ENCODE data around the gene CNIH2. TPM values are rescaled to one million over a fixed set of nuclear protein-coding genes. Genes with fewer than 3 reads are reported as not detected.
A peak's percentile ranks its signal among the peaks of the same experiment; 100 is the strongest.

CNIH2 gene
- total RNA-seq, 1 experiment from 2014 or later: 0.20 TPM

DNA sequence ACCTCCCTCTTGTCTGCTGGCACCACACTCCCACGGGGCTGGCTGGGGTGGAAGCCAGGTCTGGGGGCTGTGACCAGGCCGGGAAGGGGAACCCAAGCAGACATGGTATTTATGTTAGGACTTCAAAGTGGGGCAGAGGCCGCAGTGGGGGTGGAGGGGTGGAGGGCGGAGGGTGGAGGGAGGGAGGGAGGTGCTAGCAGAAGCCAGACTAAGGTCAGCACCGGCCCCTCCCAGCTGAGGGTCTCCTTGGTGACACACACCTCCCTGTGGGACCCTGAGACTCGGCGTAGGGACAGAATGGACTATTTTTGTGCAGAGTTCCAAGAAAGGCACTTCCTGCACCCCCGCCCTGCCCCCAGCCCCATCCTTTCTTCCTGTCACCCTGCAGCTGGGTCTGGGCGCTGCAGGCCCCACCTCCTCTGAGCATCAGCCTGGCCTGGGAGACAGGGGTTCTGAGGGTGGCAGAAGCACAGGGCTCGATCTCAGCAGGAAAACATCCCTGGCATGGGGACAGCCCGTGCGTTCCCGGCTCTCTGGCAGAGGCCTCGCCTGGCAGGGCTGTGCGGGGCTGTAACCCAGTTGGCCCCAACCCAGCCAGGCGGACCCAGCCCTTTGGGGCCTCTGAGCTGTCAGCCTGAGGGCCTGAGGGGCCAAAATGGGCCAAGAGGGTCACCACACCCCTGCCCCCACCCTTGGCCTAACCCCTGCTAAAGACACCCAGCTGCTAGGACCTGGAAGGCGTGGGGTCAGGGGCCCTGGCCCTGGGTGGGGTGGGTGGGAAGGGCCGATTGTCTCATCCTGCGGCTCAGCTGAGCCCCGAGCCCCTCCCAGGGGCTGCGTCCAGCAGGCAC lies 48.5 kb downstream of the CNIH2 start:
- DNase-seq (ENCODE audit: extremely low read depth, low read depth): no peak

DNA sequence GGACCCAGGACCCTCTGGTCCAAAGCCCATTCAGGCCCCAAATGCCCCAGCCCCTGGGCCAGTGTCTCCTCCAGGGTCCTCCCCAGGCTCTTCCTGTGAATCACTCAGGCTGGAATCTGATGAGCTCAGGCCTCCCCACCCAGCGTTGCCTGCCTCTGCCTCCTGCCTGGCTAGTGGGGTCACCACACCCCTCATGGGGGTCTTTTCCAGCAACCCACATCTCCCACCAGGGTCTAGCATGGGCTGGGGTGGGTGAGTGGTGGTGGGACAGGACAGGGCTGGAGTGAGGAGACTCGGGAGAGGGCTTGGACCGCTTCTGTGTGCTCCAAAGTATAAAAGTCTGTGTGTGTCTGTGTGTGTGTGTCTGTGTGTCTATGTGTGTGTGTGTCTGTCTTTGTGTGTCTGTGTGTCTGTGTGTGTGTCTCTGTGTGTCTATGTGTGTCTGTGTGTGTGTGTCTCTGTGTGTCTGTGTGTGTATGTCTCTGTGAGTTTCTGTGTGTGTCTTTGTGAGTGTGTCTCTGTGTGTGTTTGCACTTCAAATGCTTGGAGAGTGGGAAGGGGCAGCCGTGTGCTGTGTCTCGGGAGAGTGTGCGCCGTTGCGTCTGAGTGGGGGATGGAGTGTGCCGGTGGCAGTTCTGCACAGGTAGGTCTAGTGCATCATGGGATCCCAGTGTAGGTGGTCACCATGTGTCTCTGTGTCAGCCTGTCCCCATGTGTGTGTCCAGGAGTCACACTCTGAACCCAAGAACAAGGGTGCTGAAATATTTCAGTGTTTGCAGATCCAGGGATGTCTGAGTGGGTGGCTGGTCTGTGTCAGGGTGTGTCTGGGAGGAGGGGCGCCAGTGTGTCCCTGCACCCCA lies 49.4 kb downstream of the CNIH2 start:
- DNase-seq (ENCODE audit: extremely low read depth, low read depth): peak; percentile 31

DNA sequence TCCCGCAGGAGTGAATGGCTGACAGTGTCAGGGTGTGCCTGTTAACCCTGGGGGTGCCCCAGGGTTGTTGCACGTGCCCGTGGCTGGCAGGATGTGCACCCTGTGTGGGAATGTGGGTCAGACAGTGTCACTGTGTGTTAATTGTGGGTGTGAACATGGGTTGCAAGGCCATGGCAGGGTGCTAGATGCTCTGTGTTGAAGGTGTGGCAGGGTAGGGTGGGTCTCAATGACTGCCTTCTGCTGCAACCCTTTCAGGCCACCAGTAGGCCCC lies 50.0 kb downstream of the CNIH2 start:
- peak; percentile 27 for DNase-seq (ENCODE audit: extremely low read depth, low read depth)

DNA sequence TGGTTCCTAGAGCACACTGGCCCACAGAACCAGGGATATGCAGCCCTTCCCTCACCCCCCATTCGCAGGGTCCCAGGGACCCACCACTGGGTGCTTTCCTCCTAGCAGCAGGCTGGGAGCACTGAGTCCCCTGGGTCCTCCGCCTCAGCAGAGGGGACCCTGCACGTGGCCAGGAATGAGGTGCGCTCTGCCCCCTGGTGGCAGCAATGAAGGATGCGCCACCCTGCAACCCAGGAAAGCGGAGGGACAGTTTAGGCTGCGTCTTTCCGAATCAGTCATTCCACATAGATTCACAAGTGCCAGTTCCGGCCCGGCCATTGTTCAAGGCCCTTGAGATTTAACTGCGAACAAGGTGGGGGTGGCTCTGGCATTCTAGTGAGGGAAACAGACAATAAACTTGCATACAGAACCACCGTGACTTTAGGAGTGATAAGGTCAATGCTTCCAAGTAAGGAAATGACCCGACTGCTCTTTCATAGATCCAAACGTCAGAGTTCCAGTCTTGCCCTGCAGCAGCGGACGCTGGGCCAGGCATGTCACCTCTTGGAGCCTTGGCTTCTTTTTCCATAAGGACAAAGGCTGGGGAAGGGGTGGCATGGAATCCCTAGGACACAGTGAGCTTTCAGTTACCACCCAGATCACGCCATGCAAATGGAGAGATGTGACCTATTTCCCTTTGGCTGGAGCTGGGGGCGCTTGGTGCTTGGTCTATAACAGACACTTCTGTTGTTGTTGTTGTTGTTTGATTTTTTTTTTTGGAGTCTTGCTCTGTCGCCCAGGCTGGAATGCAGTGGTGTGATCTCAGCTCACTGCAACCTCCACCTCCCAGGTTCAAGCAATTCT lies 50.5 kb downstream of the CNIH2 start:
- DNase-seq (ENCODE audit: extremely low read depth, low read depth): peak; percentile 70

DNA sequence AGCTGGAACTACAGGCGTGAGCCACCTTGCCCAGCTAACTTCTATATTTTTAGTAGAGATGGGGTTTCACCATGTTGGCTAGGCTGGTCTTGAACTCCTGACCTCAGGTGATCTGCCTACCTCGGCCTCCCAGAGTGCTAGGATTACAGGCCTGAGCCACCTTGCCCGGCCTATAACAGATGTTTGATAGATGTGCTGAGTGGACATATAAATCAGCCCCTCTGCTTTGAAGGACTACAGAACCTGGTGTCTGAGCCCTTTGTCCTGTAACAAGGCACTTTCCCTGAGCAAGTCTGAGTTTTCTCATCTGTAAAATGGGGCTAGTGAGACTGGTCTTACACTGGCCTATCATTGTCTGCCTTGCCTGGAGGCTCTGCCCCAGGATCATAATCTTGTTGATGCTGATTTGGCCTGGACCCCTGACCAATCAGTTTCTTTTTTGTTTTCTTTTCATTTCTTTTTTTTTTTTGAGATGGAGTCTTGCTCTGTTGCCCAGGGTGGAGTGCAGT lies 51.2 kb downstream of the CNIH2 start:
- no peak for DNase-seq (ENCODE audit: extremely low read depth, low read depth)

DNA sequence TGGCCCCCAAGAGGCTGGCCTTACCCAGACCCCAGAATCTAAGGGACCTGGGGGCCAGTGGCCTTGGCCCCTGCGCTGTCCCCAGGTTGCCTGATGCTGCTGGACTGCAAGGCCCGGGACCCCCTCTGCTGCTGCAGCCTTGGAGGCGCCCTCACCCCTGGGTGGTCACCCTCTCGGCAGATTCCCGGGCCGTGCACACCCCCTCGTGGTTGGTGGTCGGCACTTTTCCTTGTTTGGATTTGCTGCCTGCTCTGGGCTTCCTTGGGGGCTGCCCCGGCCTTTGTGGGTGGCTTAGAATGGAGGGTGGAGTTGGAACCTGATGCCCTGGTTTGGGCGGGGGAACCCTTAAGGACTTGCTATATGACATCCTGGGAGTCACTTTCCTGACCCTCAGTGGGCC lies 53.0 kb downstream of the CNIH2 start:
- no peak for DNase-seq (ENCODE audit: extremely low read depth, low read depth)

DNA sequence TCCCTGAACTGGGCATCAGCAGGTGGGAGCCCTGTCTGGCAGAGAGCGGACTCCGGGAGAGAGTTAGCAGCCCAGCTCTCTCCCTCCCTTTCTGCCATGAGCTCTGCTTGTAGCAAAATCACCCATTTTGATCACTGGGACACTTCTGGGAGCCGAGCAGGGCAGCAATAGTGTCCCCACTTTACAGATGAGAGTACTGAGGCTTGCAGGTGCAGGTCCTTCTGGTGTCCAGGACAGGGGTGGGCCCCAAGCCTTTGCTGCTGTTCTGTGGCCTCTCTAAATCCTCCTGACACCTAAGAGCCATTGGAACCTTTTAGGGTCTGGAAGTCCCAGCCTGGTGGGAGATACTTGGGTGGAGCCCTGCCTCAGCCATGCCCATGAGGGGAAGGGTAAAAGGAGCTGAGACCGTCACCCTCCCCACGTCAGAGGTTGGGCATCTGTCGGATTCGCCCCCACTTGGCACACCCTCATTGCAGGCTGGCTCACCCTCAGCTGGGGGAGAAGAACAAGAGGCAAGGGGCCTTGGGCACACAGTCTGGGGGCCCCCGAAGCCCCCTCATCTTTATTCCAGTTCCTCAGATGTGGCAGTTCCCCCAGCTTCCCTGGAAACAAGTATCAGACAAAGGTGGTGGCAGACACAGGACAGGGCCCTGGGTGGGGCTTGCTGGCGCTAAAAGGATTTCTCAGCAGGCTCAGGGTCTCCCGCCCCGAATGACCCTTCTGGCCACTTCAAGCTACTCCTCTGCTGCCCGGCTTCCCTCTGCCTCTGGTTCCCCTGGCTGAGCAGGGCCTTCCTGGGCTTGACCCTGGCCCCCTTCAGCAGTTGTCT lies 53.8 kb downstream of the CNIH2 start:
- no peak for DNase-seq (ENCODE audit: extremely low read depth, low read depth)

DNA sequence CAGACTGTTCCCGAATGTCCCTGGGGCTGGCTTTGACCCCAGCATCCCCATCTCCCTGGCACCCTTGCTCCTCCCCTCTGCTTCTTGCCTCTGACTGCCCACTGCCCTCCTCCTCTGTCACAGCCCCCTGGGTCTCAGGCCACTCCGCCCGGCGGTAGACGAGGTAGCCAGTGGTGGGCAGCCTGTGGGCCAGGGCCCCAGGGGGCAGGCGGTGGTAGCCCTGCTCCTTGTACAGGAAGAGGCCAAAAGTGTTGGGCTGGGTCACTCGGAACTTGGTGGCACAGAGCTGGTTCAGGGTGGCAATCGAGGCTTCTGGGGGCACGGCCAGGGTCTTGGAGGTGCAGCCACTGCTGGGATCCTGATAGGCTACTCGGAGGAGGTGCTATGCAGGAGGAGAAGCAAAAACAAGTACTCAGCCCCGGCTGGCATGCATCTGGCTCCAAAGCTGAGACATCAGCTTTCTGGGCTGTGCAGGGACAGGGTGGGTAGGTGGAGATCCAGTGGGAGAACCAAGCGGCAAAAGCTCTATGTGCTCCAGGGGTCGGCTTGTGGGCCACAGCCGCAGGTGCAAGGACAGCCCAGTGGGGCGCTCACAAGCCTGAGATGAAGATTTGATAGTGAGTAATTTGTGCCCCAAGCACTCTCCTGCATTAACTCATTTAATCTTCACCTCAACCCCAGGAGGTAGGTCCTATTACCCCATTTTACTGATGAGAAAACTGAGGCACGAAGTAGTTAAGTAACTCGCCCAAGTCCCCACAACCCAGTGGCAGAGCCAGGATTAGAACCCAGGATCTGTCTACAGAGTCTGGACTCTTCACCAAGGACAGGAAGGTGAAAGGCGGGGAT lies 54.6 kb downstream of the CNIH2 start:
- DNase-seq (ENCODE audit: extremely low read depth, low read depth): no peak

DNA sequence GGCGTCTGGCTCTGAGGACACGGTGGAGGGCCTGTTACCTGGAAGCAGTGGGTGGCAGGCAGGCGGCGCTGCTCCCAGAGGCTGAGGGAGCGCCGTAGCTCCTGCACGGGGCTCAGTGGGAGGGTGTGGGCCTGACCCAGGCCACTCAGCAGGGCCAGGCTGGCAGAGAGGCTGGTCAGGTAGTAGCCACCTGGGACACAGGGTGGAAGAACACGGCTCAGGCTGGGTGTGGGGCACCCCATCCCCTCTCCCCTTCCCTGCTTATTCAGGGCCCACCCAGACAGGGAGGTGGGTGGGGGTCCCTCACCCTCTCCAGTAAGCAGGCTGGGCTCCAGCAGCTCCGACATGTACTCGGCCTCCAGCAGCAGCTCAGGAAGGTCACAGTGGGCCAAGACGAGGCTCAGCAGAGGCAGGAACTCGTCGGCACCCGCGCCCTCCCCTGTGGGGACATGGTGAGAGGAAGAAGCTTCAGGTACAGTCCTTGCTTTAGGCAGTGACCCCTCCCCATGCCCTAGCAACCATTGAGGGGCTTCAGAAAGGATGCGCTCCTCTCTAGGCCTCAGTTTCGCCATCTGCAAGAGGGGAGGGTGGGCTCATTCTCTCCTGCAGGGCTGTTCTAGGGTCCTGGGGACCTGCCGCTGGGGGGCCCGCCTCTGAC lies 55.4 kb downstream of the CNIH2 start:
- no peak for DNase-seq (ENCODE audit: extremely low read depth, low read depth)

Other genes with a start within 250 kb of the CNIH2 start
- gene GAL3ST3, start 229.0 kb upstream of the CNIH2 start, total RNA-seq (2014; rRNA removed; shearing (Covaris generic)): not detected in 2 replicates
- 91.7 and 101 TPM in 2 replicates for gene SF3B2, start 225.8 kb upstream of the CNIH2 start, total RNA-seq (2014; rRNA removed; shearing (Covaris generic))
- 10.3 and 13.9 TPM in 2 replicates for gene PACS1, start 207.9 kb upstream of the CNIH2 start, total RNA-seq (2014; rRNA removed; shearing (Covaris generic))
- 17.1 and 17.8 TPM in 2 replicates for gene KLC2, start 20.5 kb upstream of the CNIH2 start, total RNA-seq (2014; rRNA removed; shearing (Covaris generic))
- gene RAB1B, start 9.5 kb upstream of the CNIH2 start, total RNA-seq (2014; rRNA removed; shearing (Covaris generic)): 55.6 and 65.3 TPM in 2 replicates
- gene YIF1A, start 11.0 kb downstream of the CNIH2 start, total RNA-seq (2014; rRNA removed; shearing (Covaris generic)): 62.5 and 74.1 TPM in 2 replicates
- 0.32 and 0.40 TPM in 2 replicates for gene TMEM151A, start 13.7 kb downstream of the CNIH2 start, total RNA-seq (2014; rRNA removed; shearing (Covaris generic))
- not detected in 2 replicates for gene CD248, start 38.9 kb downstream of the CNIH2 start, total RNA-seq (2014; rRNA removed; shearing (Covaris generic))
- gene RIN1, start 58.3 kb downstream of the CNIH2 start, total RNA-seq (2014; rRNA removed; shearing (Covaris generic)): 18.7 and 23.9 TPM in 2 replicates
- gene BRMS1, start 66.9 kb downstream of the CNIH2 start, total RNA-seq (2014; rRNA removed; shearing (Covaris generic)): 35.3 and 44.2 TPM in 2 replicates
- gene B4GAT1, start 69.5 kb downstream of the CNIH2 start, total RNA-seq (2014; rRNA removed; shearing (Covaris generic)): 15.0 and 16.9 TPM in 2 replicates
- gene SLC29A2, start 93.6 kb downstream of the CNIH2 start, total RNA-seq (2014; rRNA removed; shearing (Covaris generic)): 4.6 and 4.7 TPM in 2 replicates
- gene NPAS4, start 142.9 kb downstream of the CNIH2 start, total RNA-seq (2014; rRNA removed; shearing (Covaris generic)): not detected in 2 replicates
- gene MRPL11, start 160.7 kb downstream of the CNIH2 start, total RNA-seq (2014; rRNA removed; shearing (Covaris generic)): 66.8 and 90.4 TPM in 2 replicates
- gene PELI3, start 188.7 kb downstream of the CNIH2 start, total RNA-seq (2014; rRNA removed; shearing (Covaris generic)): 2.7 and 3.2 TPM in 2 replicates
- gene DPP3, start 202.3 kb downstream of the CNIH2 start, total RNA-seq (2014; rRNA removed; shearing (Covaris generic)): 30.8 and 31.9 TPM in 2 replicates
- gene BBS1, start 232.5 kb downstream of the CNIH2 start, total RNA-seq (2014; rRNA removed; shearing (Covaris generic)): 13.7 and 16.7 TPM in 2 replicates